ENCODE measurements around the gene CRYGC. TPM values are rescaled to one million over a fixed set of nuclear protein-coding genes. Genes with fewer than 3 reads are reported as not detected.

CRYGC gene
- total and polyA plus RNA-seq, 2 donors (not counting 3 experiments of a cell fraction or from before 2014, with no cell fraction given), result not detected

GRCh38 chr2:208164951-208165755 is 35.5 kb upstream of the CRYGC start:
- Histone ChIP-seq H3K79me2 (ENCODE audit: control insufficient read depth, insufficient read depth, low read length) (no peaks in the 10 kb centered on the region), H3K4me2 (ENCODE audit: insufficient read depth, low read length) (no peak overlapping the region), H3K4me1 (ENCODE audit: control insufficient read depth, extremely low read depth, insufficient read depth, low read length) (no peaks in the 10 kb centered on the region), H3K9ac (replicated peaks; ENCODE audit: extremely low read depth, insufficient read depth, low read length) (no peak overlapping the region), H3K4me3 (replicated peaks in 1 of 3; ENCODE audit: insufficient read depth in 1 of 3, low read depth in 1 of 3, low read length in 3 of 3) (no peak overlapping the region), H4K20me1 (replicated peaks; ENCODE audit: control insufficient read depth, extremely low read depth, insufficient read depth, low read length) (no peaks in the 10 kb centered on the region), H3K27ac (ENCODE audit: insufficient read depth, low read depth, low read length) (no peak overlapping the region), H3K9me1 (replicated peaks; ENCODE audit: control insufficient read depth, extremely low read depth, insufficient read depth, low read length) (no peaks in the 10 kb centered on the region), H3K27me3 (ENCODE audit: control insufficient read depth in 2 of 2, insufficient read depth in 2 of 2, low read length in 2 of 2) (peaks cover 0 to 5% of the 10 kb centered on the region in 2 experiments), H2AFZ (ENCODE audit: low read depth, low read length) (no peak overlapping the region), H3K9me3 (replicated peaks; ENCODE audit: control insufficient read depth, insufficient read depth, low read length) (no peaks in the 10 kb centered on the region), H3K36me3 (ENCODE audit: control insufficient read depth in 2 of 2, extremely low read depth in 1 of 2, insufficient read depth in 2 of 2, low read length in 2 of 2) (no peaks in the 10 kb centered on the region)
- no TSS peak for BruUV-seq (replicated peaks)
- ChIA-PET POLR2A (no interaction called here), CTCF (interaction anchor here (1.3 to 2.0 kb wide), 2 partner anchors 10 to 64 kb away, joined by 3 to 13 read pairs; no protein-coding TSS in a partner anchor)
- TF ChIP-seq EZH2 (IDR thresholded peaks at IDR 0.05; ENCODE audit: borderline replicate concordance, low read depth, low read length, severe bottlenecking) (no peak), MAX (IDR thresholded peaks at IDR 0.05; ENCODE audit: insufficient read depth, insufficient read length) (no peak), CTCF (IDR thresholded peaks at IDR 0.05; ENCODE audit: extremely low read depth in 1 of 2, insufficient read depth in 1 of 2, low read depth in 1 of 2, low read length in 2 of 2) (no peak), MYC (IDR thresholded peaks at IDR 0.05; ENCODE audit: low read depth, low read length) (no peak), FOS (IDR thresholded peaks at IDR 0.05; ENCODE audit: borderline replicate concordance, insufficient read depth, low read length) (no peak), JUN (IDR thresholded peaks at IDR 0.05; ENCODE audit: borderline replicate concordance, insufficient read depth, insufficient read length, low read depth) (no peak), POLR2AphosphoS5 (IDR thresholded peaks at IDR 0.05; ENCODE audit: insufficient read depth, low read depth, low read length) (no peak), POLR2A (IDR thresholded peaks at IDR 0.05; ENCODE audit: low read depth, low read length) (no peak), GATA2 (IDR thresholded peaks at IDR 0.05; ENCODE audit: insufficient read depth, insufficient read length, low read depth, low read length) (no peak)
- intact Hi-C loops (cut with micrococcal nuclease) (no loop called here), dilution Hi-C loops (cut with MboI; ENCODE audit: extremely low pct_ligation_motif_present, low sequenced_read_pairs) (no loop called here)
- DNase-seq (ENCODE audit: low read depth, low spot score) (no peak), FAIRE-seq (no peak)
